Renal pelvis (tissue), 12 donors: ENCODE results near the gene SAMD4A. TPM values are rescaled to one million over a fixed set of nuclear protein-coding genes. Genes with fewer than 3 reads are reported as not detected.

Source experiments
- DNase-seq: peaks from one replicate; pipeline ENCODE4 v3.0.0-alpha.2; 2013
- long read RNA-seq, 16 experiments: transcript quantifications; one replicate each; lab custom pipeline, GENCODE V29; 2026
- polyA plus RNA-seq, 3 donors: library from polyadenylated mRNA; unstranded; fragments of 120-200 nt; gene quantifications; one replicate each; pipeline ENCODE4 v1.2.1, GENCODE V29; 2013; ENCODE audit not compliant: insufficient read length in 3 of 3

The SAMD4A gene, protein sequence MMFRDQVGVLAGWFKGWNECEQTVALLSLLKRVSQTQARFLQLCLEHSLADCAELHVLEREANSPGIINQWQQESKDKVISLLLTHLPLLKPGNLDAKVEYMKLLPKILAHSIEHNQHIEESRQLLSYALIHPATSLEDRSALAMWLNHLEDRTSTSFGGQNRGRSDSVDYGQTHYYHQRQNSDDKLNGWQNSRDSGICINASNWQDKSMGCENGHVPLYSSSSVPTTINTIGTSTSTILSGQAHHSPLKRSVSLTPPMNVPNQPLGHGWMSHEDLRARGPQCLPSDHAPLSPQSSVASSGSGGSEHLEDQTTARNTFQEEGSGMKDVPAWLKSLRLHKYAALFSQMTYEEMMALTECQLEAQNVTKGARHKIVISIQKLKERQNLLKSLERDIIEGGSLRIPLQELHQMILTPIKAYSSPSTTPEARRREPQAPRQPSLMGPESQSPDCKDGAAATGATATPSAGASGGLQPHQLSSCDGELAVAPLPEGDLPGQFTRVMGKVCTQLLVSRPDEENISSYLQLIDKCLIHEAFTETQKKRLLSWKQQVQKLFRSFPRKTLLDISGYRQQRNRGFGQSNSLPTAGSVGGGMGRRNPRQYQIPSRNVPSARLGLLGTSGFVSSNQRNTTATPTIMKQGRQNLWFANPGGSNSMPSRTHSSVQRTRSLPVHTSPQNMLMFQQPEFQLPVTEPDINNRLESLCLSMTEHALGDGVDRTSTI
- polyA plus RNA-seq = 10 to 100 TPM in 2 of 3 donors, 1 to 10 TPM in 1; 8.3 to 12.8 (median 11.9) TPM
- long read RNA-seq, donor 1 = 0 reads
- long read RNA-seq, donor 2, full-length matches to known transcripts = 2 of 2 reads
- long read RNA-seq, donor 2, partial matches to known transcripts = 0 of 2 reads
- long read RNA-seq, donor 2, other reads (novel, unspliced or antisense) = 0 of 2 reads
- long read RNA-seq, donor 3, partial matches to known transcripts = 0 of 1 reads
- long read RNA-seq, donor 3, other reads (novel, unspliced or antisense) = 0 of 1 reads
- long read RNA-seq, donor 4 = 0 reads
- long read RNA-seq, donor 5 = 0 reads
- long read RNA-seq, donor 6, partial matches to known transcripts = 0 of 1 reads
- long read RNA-seq, donor 6, other reads (novel, unspliced or antisense) = 0 of 1 reads
- long read RNA-seq, donor 7, partial matches to known transcripts = 0 of 2 reads
- long read RNA-seq, donor 7, other reads (novel, unspliced or antisense) = 0 of 2 reads
- long read RNA-seq, donor 8, partial matches to known transcripts = 0 of 2 reads
- long read RNA-seq, donor 8, other reads (novel, unspliced or antisense) = 0 of 2 reads
- long read RNA-seq, donor 9, partial matches to known transcripts = 0 of 1 reads
- long read RNA-seq, donor 9, other reads (novel, unspliced or antisense) = 0 of 1 reads
- long read RNA-seq, donor 10, full-length matches to known transcripts = 1 of 1 reads
- long read RNA-seq, donor 10, partial matches to known transcripts = 0 of 1 reads
- long read RNA-seq, donor 10, other reads (novel, unspliced or antisense) = 0 of 1 reads
- long read RNA-seq, donor 11 = 0 reads
- long read RNA-seq, donor 12, partial matches to known transcripts = 0 of 1 reads
- long read RNA-seq, donor 12, other reads (novel, unspliced or antisense) = 0 of 1 reads
- long read RNA-seq, donor 13 = 0 reads
- long read RNA-seq, donor 14 = 0 reads
- long read RNA-seq, donor 15 = 0 reads
- long read RNA-seq, donor 16, partial matches to known transcripts = 0 of 1 reads
- long read RNA-seq, donor 16, other reads (novel, unspliced or antisense) = 0 of 1 reads

DNA sequence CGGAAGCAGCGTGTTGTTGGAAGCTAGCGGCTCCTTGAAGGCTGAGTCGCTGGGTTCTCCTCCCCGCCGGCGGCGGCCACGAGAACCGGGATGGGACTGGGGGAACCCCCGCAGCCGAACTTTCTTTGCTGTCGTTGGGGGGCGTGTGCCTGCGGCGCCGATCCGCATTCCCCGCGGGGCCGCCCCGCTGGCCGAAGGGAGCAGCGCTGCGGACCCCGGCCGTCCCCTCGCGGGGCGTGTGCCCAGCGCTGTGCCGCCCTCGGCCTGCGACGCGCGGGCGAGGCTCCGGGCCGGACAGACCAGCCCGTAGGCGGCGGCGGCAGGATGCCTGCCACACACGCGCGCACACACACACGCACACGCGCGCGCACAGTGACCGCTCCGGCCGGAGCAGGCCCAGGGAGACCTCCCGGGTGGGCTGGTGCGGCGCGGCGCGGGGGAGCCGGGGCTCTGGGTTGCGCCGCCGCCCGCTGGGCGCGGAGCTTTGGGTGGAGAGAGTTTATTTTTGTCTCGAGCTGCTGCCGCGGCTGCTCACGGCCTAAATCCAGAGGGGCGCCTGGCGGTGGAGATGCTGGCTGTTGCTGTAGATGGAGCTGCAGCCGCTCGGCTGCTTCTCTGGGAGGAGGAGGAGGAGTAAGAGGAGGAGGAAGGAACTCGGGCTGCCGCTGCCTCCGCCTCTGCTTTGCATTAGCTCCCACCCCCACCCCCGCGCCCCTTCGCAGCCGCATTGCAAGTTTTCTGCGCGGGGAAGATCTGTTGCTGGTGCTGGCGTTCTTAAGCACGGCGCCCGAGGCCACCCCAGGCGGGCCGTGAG lies at the start of gene SAMD4A:
Gene SAMD4A (plus strand): TSS at position 719 of the 814 bp plus-strand sequence. CDS start 789 bp downstream, outside the sequence.
- DNase-seq = peak; percentile 82

DNA sequence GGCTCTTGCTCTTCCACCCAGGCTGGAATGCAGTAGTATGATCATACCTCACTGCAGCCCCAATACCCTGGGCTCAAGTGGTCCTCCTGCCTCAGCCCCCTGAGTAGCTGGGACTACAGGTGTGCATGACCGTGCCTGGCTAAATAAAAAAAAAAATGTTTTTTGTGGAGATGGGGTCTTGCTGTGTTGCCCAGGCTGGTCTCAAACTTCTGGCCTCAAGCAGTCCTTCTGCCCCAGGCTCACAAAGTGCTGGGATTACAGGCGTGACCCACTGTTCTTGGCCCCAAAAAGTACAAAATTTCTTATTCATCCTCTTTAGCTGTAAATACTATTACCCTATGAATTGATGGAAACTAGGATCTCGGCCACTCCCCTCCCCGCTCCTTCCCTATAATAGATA lies 42.5 kb upstream of the SAMD4A start:
- DNase-seq = no peak

DNA sequence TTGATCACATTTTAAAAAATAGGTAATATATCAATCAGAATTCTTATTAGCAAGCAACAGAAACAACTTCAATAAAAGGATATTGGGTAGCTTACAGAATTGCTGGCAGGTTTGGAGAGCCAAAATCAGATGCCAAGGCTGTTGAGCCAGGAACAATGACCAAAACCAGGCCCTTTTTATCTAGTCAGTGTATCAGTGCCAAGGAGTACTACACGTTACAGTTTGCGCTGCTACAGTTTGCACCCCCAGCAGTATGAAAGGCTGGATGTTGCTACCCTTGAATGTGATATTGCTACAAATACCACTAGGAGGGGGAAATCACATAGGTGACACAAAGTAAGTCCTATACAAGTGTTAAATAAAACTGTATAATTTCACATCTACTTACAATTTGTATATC lies 38.0 kb upstream of the SAMD4A start:
- no peak for DNase-seq

DNA sequence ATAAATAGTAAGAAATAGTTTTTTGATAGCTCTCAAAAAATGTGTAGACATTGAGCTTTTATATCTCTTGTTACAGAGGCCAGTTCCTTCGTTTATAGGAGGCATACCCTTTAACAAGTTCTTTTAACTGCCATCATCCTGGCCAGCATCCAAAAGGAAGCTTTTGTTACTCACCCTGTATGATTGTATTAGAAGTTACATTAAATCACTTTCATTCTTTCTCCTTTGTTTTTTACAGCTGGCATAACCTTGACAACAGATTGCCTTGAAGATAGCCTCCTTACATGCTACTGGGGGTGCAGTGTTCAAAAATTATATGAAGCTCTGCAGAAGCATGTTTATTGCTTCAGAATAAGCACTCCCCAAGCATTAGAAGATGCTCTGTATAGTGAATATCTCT lies 37.1 kb upstream of the SAMD4A start:
- no peak for DNase-seq

DNA sequence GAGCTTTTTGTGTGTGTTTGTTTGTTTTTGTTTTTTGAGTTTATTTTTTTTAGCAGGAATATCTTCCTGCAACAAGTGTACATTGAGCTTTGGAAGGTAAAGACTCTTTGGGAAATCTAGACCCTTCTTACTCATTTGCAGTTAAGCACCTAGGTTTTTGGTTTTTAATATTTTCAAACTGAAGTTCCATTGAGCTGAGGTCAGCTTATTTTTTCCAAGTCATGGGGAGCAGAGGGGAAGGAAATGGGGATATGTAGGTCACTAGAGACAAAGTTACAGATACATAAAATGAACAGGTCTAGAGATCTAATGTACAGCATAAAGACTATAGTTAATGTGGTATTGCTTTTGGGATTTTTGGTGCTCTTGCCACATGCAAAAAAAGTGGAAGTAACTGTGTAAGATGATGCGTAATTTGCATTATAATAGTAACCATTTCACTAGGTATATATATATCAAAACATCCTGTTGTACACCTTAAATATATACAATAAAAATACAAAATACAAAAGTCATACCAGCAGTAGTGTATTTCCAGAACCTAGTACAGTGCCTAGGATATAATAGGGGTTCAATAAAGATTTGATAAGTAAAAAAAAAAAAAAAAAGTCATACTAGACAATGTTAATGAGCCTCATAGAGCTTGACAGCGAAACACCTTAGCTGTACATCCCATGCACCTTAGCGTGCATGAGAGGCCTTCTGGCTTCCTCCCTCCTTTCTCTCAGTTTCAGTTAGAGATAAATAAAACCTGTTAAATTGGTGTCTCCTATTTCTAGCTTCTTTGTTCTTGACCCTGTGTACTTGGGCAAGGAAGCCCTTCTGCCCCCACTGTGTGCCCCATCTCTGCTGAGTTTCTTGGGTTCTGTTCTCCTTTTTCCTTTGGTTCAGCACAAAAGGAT lies 34.6 kb upstream of the SAMD4A start:
- DNase-seq = no peak

DNA sequence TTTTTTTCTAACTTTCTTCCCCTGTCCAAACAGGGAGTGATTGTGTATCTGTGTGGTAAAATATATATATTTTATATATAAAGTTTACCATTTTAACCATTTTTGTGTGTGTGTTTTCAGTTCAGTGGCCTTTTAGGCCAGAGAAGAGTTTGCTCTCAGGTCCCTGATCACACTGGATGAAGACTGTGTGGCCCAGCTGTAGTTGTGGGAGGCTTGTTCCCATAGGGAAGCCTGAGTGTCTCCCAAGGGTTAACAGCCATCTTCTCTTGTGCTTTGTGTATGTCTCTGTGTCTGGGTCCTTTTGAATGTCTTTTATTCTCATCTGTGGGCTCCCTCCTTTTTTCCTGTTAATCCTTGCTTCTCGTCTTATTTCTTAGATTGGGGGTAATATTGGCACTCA lies 33.8 kb upstream of the SAMD4A start:
- DNase-seq = no peak

DNA sequence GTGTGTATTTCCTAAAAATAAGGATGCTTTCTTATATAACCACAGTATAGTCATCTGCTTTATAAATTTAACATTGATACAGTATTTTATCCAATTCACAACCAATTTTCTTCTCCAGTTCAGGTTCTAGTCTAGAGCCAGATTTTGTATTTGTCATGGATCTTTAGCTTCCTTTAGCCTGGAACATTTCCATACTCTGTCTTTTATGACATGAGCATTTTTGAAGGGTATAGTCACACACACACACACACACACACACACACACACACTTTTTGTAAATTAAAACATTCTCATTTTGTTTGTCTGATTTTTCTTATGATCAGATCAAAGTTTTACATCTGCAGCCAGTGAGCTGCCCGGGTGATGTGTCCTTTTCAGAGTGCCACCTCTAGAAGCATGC lies 31.8 kb upstream of the SAMD4A start:
- no peak for DNase-seq

DNA sequence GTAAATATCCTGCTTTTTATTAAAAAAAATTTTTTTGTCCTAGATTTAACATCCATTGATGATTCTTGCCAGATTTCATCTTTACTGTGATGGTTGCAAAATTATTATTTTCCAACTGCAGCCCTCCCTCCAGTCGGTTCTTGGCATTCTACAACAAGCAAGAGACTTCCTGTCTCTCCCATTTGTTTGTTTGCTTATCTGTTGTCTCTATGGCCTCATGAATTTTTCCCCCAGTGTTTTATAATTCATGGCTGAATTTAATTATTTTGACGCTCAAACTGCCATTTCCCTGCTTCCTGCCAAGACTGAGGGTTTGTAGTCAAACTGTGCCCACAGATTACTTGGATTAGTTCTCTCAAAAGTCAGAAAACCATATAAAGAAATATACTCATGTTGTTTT lies 31.3 kb upstream of the SAMD4A start:
- no peak for DNase-seq

DNA sequence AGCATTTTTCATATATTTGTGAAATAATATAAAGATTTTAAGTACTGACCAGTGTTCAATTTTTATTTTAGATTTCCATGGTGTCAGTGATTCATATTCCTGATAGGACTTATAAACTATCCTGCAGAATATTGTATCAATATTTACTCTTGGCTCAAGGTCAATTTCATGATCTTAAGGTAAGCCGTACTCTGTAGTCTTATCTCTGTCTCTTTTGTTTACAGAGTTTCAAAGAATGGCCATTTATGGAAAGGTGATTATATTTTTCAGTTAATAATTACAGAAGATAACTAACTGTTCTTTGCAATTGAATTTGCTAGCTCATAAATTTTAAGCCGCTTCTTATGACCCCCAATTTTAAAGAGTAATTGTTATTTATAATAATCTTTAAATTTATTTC lies 29.3 kb upstream of the SAMD4A start:
- DNase-seq = no peak

DNA sequence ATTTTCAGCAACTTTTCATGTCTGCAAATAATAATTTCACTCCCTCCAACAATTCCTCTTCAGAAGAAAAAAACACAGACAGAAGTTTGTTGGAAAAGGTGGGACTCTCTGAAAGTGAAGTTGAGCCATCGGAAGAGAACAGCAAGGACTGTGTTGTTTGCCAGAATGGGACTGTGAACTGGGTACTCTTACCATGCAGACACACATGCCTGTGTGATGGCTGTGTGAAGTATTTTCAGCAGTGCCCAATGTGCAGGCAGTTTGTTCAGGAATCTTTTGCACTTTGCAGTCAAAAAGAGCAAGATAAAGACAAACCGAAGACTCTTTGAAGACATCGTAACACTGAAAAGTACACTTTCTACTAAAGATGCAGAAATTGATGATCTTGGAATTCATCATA lies 28.9 kb upstream of the SAMD4A start:
- no peak for DNase-seq

DNA sequence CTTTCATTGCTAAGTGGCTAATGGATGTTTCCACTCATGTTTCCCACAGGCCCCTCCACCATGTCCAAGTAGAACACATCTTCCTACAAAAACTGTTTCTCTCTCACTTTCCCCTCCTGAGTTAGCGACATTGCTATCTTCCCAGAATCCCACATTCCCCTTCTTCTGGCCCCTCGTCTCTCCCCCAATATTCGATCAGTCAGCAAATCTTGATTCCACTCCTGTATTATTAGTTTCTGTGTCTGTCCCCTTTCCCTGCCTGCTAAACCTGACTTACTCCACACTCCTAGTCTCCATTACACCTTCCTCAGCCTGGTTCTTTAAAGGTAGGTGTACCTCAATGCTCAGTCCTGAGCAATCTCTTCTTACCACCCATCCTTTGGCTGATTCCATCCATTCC lies 19.3 kb upstream of the SAMD4A start:
- DNase-seq = no peak

DNA sequence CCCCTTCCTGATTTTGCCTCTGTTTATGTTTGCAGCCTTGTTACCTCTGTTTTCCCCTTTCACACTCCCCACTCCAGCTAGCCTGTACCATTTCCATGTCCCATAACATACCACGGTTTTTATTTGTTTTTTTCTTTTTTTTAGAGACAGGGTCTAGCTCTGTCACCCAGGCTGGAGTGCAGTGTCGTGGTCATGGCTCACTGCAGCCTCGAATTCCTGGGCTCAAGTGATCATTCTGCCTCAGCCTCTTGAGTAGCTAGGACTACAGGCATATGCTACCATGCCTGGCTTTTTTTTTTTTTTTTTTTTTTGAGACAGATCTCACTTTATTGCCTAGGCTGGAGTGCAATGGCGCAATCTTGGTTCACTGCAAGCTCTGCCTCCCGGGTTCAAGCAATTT lies 18.4 kb upstream of the SAMD4A start:
- no peak for DNase-seq

DNA sequence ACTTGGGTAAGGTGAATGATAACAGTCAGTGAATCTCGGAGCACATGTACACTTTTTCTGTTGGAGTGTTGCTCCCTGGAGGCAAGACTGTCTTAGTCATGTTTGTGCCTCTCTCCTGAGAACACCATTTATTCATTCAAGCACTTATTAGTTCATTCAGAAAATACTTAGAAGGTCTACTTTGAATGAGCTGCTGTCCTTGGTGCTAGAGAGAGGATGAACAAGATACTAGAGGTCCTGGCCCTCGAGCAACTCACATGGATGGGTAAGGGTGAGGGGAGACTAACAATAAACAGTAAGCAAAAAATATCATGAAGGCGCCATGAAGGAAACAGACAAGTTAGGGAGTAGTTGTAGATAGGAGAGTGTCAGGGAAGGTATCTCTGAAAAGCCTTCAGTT lies 17.1 kb upstream of the SAMD4A start:
- DNase-seq = no peak

DNA sequence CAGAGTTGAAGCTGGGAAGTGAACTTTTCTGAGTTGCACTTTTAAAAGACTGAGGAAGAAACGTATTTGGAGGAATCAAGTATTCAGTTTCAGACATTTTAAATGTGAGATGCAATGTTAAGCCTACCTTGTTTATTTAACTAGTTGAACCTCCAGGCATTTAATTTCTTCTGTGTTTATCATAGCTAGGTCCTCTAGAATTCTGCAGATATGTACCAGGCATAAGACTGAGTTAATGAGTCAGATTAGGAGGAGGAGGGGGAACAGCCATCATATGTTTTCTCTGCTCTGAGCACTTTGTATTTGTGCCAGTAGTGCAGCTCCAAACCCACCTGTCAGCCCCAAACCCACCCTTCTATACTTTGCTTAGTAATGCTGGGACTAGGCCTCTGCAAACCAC lies 16.4 kb upstream of the SAMD4A start:
- DNase-seq = no peak

DNA sequence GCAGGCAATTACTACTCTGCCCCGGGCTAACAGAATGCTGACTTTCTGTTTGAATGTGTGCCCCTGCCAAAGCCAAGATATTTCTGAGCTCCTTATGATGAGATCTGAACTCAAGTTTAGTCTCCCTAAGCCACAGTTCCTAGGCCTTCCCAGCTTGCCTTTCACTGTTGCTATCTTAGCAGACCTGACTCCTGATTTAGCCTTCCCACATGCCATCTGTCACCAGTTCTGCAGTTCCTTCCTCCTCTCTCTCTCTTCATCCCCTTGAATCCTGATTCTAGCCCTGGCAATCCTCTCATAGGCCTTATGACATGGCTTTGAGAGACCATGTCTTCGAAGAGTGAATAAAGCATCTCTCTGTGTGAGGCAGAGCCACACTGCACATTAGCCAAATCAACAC lies 12.5 kb upstream of the SAMD4A start:
- no peak for DNase-seq

DNA sequence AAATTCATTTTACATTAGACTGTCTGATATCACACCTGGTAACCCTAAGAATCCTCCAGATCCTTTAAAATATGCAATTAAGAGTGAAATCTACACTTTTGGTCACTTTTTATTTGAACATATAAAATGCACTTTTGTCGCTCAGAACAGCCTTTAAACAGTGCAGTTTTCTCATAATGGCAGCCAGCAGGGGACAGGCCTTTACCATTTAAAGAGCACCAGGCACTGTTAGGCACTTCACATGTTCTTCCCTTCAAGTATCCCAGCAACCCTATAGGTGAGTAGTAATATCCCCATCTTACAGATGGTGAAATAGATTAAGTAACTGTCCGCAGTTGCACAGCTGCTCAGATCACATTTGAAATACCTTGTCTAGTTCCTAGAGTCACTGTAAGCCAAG lies 11.3 kb upstream of the SAMD4A start:
- no peak for DNase-seq

DNA sequence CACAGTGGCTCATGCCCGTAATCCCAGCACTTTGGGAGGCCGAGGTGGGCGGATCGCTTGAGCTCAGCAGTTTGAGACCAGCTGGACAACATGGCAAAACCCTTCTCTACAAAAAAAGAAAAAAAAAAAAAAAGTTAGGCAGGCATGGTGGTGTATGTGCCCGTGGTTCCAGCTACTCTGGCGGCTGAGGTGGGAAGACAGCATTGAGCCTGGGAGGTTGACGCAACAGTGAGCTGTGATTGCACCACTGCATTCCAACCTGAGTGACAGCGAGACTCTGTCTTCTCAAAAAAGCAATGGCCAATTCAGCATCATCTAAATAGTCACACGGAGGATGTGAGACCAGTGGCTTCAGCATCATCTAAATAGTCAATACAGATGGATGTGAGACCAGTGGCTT lies 10.4 kb upstream of the SAMD4A start:
- DNase-seq = no peak

DNA sequence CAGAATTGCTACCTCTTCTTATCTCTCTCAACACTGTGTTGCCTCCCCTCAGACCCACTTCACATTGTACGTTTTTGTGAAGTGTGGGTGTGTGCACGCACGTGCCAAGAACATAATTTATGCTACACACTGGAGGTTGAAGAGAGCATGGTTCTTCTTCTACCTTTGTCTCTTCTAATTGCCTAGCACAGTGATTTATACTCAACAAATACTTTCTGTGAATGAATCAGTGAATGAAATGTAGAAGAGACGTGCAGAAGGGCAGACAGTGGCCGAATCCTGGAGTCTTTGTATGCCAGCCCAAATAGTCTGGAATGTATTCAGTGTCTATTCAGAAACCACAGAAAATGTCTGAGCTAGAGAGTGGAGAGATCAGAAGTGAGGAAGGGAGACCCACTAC lies 4.6 kb upstream of the SAMD4A start:
- DNase-seq = no peak
